GM12878 (cell line): ENCODE results near the gene LRRC7. TPM values are rescaled to one million over a fixed set of nuclear protein-coding genes. Genes with fewer than 3 reads are reported as not detected.

Source experiments
- ATAC-seq: fragments of 200-7000 bp; cut with Tn5 transposase; 3 replicates; pipeline ENCODE4 v1.9.1; 2020; ENCODE audit warnings: mild to moderate bottlenecking, moderate library complexity
- BruUV-seq: library from RNA; stranded (reverse); fragments of 400-500 nt; replicated peaks from 2 replicates; lab custom pipeline; 2021; lab: Mats Ljungman, UMichigan
- CTCF ChIA-PET: fragments of 300-600 bp; sonication (Branson Sonifier 250); formaldehyde crosslinking; extraction: SDS; loops from one replicate; lab custom pipeline; 2021; ENCODE audit warnings: inconsistent platforms; lab: Yijun Ruan, JAX
- POLR2A ChIA-PET: fragments of 350-600 bp; formaldehyde crosslinking; extraction: SDS; loops from one replicate; lab custom pipeline; 2021; ENCODE audit warnings: inconsistent platforms; lab: Charles Lee
- RAD21 ChIA-PET: fragments of 300-600 bp; sonication (Branson Sonifier 250); formaldehyde crosslinking; loops from one replicate; lab custom pipeline; 2023; ENCODE audit warnings: antibody characterized with exemption; ENCODE audit not compliant: unreplicated experiment; lab: Charles Lee
- SMC1A ChIA-PET: fragments of 300-600 bp; sonication (Branson Sonifier 250); formaldehyde crosslinking; loops from one replicate; lab custom pipeline; 2023; ENCODE audit not compliant: unreplicated experiment, uncharacterized antibody; lab: Charles Lee
- DNase-seq: peaks from one replicate; pipeline ENCODE4 v3.0.0-alpha.2; 2011; ENCODE audit warnings: low read depth, low spot score
- FAIRE-seq: peaks from 3 replicates; lab custom pipeline; 2011; peaks lifted over from hg19 to GRCh38; lab: Jason Lieb, UNC
- H2AFZ ChIP-seq: 2 replicates; pipeline ENCODE4 v1.6.0; 2011; ENCODE audit warnings: low read depth, low read length, control low read depth; ENCODE audit not compliant: control insufficient read depth
- H3K27ac ChIP-seq: 2 replicates; pipeline ENCODE4 v1.5.1; 2011; ENCODE audit warnings: control low read depth; ENCODE audit not compliant: control insufficient read depth, insufficient read depth
- H3K27me3 ChIP-seq, 2 experiments: replicated peaks in 1 of 2; 2 replicates each; pipeline versions ENCODE4 v1.6.0 to v1.6.1; 2011; ENCODE audit warnings: low read length in 1 of 2; ENCODE audit not compliant: control insufficient read depth in 2 of 2, insufficient read depth in 2 of 2
- H3K36me3 ChIP-seq, 2 experiments: 2 replicates each; pipeline ENCODE4 v1.5.1; 2011; ENCODE audit warnings: low read length in 1 of 2; ENCODE audit not compliant: control insufficient read depth in 2 of 2, insufficient read depth in 2 of 2
- H3K4me1 ChIP-seq: 2 replicates; pipeline ENCODE4 v1.6.1; 2011; ENCODE audit warnings: mild to moderate bottlenecking, low read length, moderate library complexity, mixed read lengths; ENCODE audit not compliant: control insufficient read depth, insufficient read depth
- H3K4me2 ChIP-seq: 2 replicates; pipeline ENCODE4 v1.6.0; 2011; ENCODE audit warnings: control low read depth; ENCODE audit not compliant: control insufficient read depth, insufficient read depth
- H3K4me3 ChIP-seq: fragments of 200-600 bp; sonication (generic); 2 replicates; pipeline ENCODE4 v1.5.1; 2016
- H3K79me2 ChIP-seq: 2 replicates; pipeline ENCODE4 v1.6.0; 2011; ENCODE audit warnings: low read length; ENCODE audit not compliant: control insufficient read depth, insufficient read depth
- H3K9ac ChIP-seq: 2 replicates; pipeline ENCODE4 v1.8.0; 2011; ENCODE audit warnings: low read length, control low read depth, mixed read lengths; ENCODE audit not compliant: control insufficient read depth, insufficient read depth
- H3K9me3 ChIP-seq: replicated peaks from 3 replicates; pipeline ENCODE4 v1.5.1; 2011; ENCODE audit warnings: mild to moderate bottlenecking, low read length; ENCODE audit not compliant: control insufficient read depth, insufficient read depth
- H4K20me1 ChIP-seq: 2 replicates; pipeline ENCODE4 v1.6.0; 2011; ENCODE audit not compliant: control insufficient read depth, insufficient read depth
- BMI1 ChIP-seq: fragments of 450-650 bp; IDR thresholded peaks from 2 replicates; pipeline ENCODE4 v1.6.1; 2016; ENCODE audit warnings: mild to moderate bottlenecking, moderate library complexity, borderline replicate concordance
- CBX3 ChIP-seq: fragments of 200-600 bp; sonication (generic); IDR thresholded peaks from 2 replicates; pipeline ENCODE4 v1.6.1; 2016; ENCODE audit warnings: low read depth, borderline replicate concordance
- CBX5 ChIP-seq: sonication (generic); IDR thresholded peaks from 2 replicates; pipeline ENCODE4 v1.6.1; 2016; ENCODE audit warnings: low read depth, moderate library complexity, mild to moderate bottlenecking, inconsistent platforms
- CHD1 ChIP-seq: IDR thresholded peaks from 2 replicates; pipeline ENCODE4 v1.6.1; 2012; ENCODE audit warnings: low read depth, low read length, improper control_type of control experiment
- E2F4 ChIP-seq: IDR thresholded peaks from 2 replicates; pipeline ENCODE4 v1.6.1; 2012; ENCODE audit warnings: low read depth, low read length, improper control_type of control experiment
- MEF2A ChIP-seq: IDR thresholded peaks from 2 replicates; pipeline ENCODE4 v1.6.1; 2011; ENCODE audit warnings: low read depth, mild to moderate bottlenecking, low read length, moderate library complexity; ENCODE audit not compliant: insufficient read depth
- NFYB ChIP-seq: IDR thresholded peaks from 2 replicates; pipeline ENCODE4 v1.6.1; 2011; ENCODE audit warnings: low read depth, mild to moderate bottlenecking, low read length, improper control_type of control experiment, moderate library complexity; ENCODE audit not compliant: insufficient read depth
- PAX8 ChIP-seq: fragments of 450-650 bp; IDR thresholded peaks from 2 replicates; pipeline ENCODE4 v1.6.1; 2017; ENCODE audit warnings: mild to moderate bottlenecking, moderate library complexity
- PBX3 ChIP-seq: IDR thresholded peaks from 2 replicates; pipeline ENCODE4 v1.6.1; 2011; ENCODE audit warnings: mild to moderate bottlenecking, low read depth, low read length, moderate library complexity; ENCODE audit not compliant: insufficient replicate concordance
- RB1 ChIP-seq: fragments of 450-650 bp; formaldehyde crosslinking; IDR thresholded peaks from 2 replicates; pipeline ENCODE4 v1.6.1; 2017; ENCODE audit warnings: mild to moderate bottlenecking, borderline replicate concordance
- TCF7 ChIP-seq: IDR thresholded peaks from 2 replicates; pipeline ENCODE4 v1.6.1; 2014; ENCODE audit warnings: antibody characterized with exemption, borderline replicate concordance
- ZBED1 ChIP-seq: IDR thresholded peaks from 2 replicates; pipeline ENCODE4 v1.6.1; 2016; ENCODE audit warnings: borderline replicate concordance
- ZBTB4 ChIP-seq: fragments of 450-650 bp; formaldehyde crosslinking; IDR thresholded peaks from 2 replicates; pipeline ENCODE4 v1.4.0; 2022; ENCODE audit warnings: mild to moderate bottlenecking, moderate library complexity
- ZNF24 ChIP-seq: fragments of 450-650 bp; IDR thresholded peaks from 2 replicates; pipeline ENCODE4 v1.6.1; 2017; ENCODE audit warnings: antibody characterized with exemption, mild to moderate bottlenecking
- WGBS: methylation state at CpG from one replicate; pipeline ENCODE4 v1.1.6; 2016; ENCODE audit warnings: low lambda C conversion rate; ENCODE audit not compliant: insufficient replicate concordance, insufficient coverage; ENCODE audit errors: missing lambda C conversion rate; 5-methylcytosine and 5-hydroxymethylcytosine counted together
- in situ Hi-C: fragments of 300-500 bp; cut with MboI; formaldehyde crosslinking; loops from 9 replicates; pipeline ENCODE4 v1.14.3; 2018; ENCODE audit warnings: mixed read lengths
- intact Hi-C: fragments of 100-400 bp; cut with micrococcal nuclease; formaldehyde crosslinking; loops from one replicate; pipeline ENCODE4 v1.14.2; 2022; ENCODE audit not compliant: unreplicated experiment
- polyA plus RNA-seq, 11 experiments: library from polyadenylated mRNA; depleted of rRNA in 4 of 11; unstranded in 6 of 11; stranded (reverse) in 5 of 11; fragments of >200 nt; fragmentation: Nextera tagmentation in 4 of 11; fragmentation: Illumina TruSeq in 1 of 11; extraction: Ambion mirVana in 4 of 11; extraction: Trizol in 1 of 11; gene quantifications; 1 replicate in 1 of 11; 2 replicates in 10 of 11; pipeline versions ENCODE4 v1.2.1 to v1.2.3, GENCODE V29; 2011 to 2016; ENCODE audit warnings: inconsistent platforms in 2 of 11, missing spikeins in 2 of 11, low read depth in 1 of 11
- total RNA-seq, 4 experiments: library from RNA; depleted of rRNA in 3 of 4; stranded (reverse); fragments of >200 nt in 3 of 4; fragmentation: Illumina TruSeq in 1 of 4; extraction: Trizol in 1 of 4; gene quantifications; 2 replicates each; pipeline versions ENCODE4 v1.2.1 to v1.2.3, GENCODE V29; 2013 to 2021

LRRC7 gene
- total and polyA plus RNA-seq, 10 of the 15 experiments (the other 5 are each of a cell fraction or from before 2014, with no cell fraction given): 0.05 to 1.4 (median 0.24) TPM; not detected in 5

DNA sequence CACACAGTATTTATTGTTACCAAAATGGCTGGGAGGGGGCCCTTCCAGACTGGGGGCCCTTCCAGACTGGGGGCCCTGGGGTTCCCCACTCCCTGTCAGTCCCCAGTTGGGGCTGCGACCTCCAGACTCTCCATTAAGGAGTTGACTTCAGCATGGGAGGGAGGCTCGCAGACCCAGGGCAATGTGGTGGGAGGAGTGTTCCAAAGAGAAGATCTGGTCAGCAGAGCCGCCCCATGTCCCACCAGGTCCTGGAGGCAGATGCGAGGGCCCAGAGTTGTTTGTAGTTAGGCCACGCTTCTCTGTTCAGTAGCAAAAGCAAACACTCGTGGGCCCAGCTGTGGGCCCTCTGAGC is 352.2 kb downstream of the LRRC7 start:
- DNase-seq: no peak
- H4K20me1 ChIP-seq: no peaks in the 10 kb centered on the region
- no peaks in the 10 kb centered on the region for H3K9me3 ChIP-seq
- SMC1A ChIA-PET: no interaction called here
- no peak for FAIRE-seq
- in situ Hi-C loops (no loop called here), intact Hi-C loops (no loop called here)
- no peak overlapping the region for H3K4me2 ChIP-seq
- H3K36me3 ChIP-seq: no peaks in the 10 kb centered on the region
- no peaks in the 10 kb centered on the region for H3K4me1 ChIP-seq
- no peak for TF ChIP-seq CBX3
- TF ChIP-seq CBX5: no peak
- no peak for TF ChIP-seq ZBED1
- TF ChIP-seq CHD1: no peak
- TF ChIP-seq PBX3: no peak
- no peak for TF ChIP-seq TCF7
- H3K79me2 ChIP-seq: no peaks in the 10 kb centered on the region
- no peak for ATAC-seq
- 28% methylated on average over 6 of the region's 6 CpGs for WGBS
- no peaks in the 10 kb centered on the region for H3K27me3 ChIP-seq
- no peak overlapping the region for H2AFZ ChIP-seq
- RAD21 ChIA-PET: no interaction called here
- H3K9ac ChIP-seq: no peak overlapping the region
- H3K27ac ChIP-seq: no peak overlapping the region
- H3K4me3 ChIP-seq: no peak overlapping the region
- POLR2A ChIA-PET: no interaction called here
- CTCF ChIA-PET: no interaction called here
- BruUV-seq: no TSS peak

DNA sequence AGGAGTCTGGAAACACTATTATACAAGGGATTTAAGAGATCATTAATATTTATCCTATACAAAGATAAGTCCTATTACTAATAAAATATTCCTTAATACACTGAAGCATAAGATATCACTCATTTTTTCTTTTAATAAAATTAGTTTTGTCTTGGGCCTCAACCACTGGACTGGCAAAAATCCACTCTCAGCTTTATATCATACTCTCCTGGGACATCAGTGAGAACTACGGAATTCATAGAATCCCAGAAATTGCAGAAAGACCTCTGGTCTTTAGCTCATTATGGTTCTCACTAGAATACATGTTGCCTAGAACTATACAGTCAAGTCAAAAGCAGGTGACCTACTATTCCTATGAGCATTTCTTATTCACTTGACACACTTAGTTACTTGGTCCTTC is 352.7 kb downstream of the LRRC7 start:
- Histone ChIP-seq H3K9me3 (no peaks in the 10 kb centered on the region), H3K27ac (no peak overlapping the region), H3K4me3 (no peak overlapping the region), H3K79me2 (no peaks in the 10 kb centered on the region), H3K9ac (no peak overlapping the region), H3K4me1 (no peaks in the 10 kb centered on the region), H3K4me2 (no peak overlapping the region), H3K36me3 (no peaks in the 10 kb centered on the region), H2AFZ (no peak overlapping the region), H4K20me1 (no peaks in the 10 kb centered on the region), H3K27me3 (no peaks in the 10 kb centered on the region)
- SMC1A ChIA-PET: no interaction called here
- RAD21 ChIA-PET: no interaction called here
- FAIRE-seq (no peak), DNase-seq (no peak), ATAC-seq (no peak)
- CTCF ChIA-PET: no interaction called here
- in situ Hi-C loops: no loop called here
- POLR2A ChIA-PET: no interaction called here
- intact Hi-C loops: no loop called here
- 0% methylated on average over 1 of the region's 1 CpG for WGBS
- BruUV-seq: no TSS peak
- TF ChIP-seq RB1: no peak
- no peak for TF ChIP-seq ZBTB4 (CRISPR knock-in tag)
- TF ChIP-seq CBX3: no peak
- TF ChIP-seq BMI1: no peak
- no peak for TF ChIP-seq E2F4
- TF ChIP-seq ZNF24: no peak
- TF ChIP-seq PAX8: no peak
- TF ChIP-seq NFYB: no peak
- TF ChIP-seq MEF2A: no peak
